ENCODE data around the gene CRABP2. TPM values are rescaled to one million over a fixed set of nuclear protein-coding genes. Genes with fewer than 3 reads are reported as not detected.

CRABP2 gene
- total RNA-seq, 4 donors from 2014 or later: 67.9 to 103 (median 96.1) TPM

GRCh38 chr1:156692925-156693847 lies 12.2 kb downstream of the CRABP2 start:
- no peak for TF ChIP-seq POLR2A (IDR thresholded peaks at IDR 0.05)
- no peak for TF ChIP-seq CTCF (IDR thresholded peaks at IDR 0.05)
- WGBS, 2 donors: 47% methylated on average over 15 of the region's 16 CpGs
- no peak overlapping the region for H3K4me3 ChIP-seq (ENCODE audit: low read depth, poor library complexity, severe bottlenecking)
- intact Hi-C loops (cut with DNase I; ENCODE audit: low total_unique reads): loop anchor here (1.0 kb wide), 1 partner anchor 33 kb away; no protein-coding TSS in a partner anchor
- DNase-seq (ENCODE audit: low spot score in 2 of 2): no peak

- intact Hi-C loops (cut with DNase I; ENCODE audit: low total_unique reads): loop anchor here (1.0 kb wide), 1 partner anchor 34 kb away; no protein-coding TSS in a partner anchor
- H3K4me3 ChIP-seq (ENCODE audit: low read depth, poor library complexity, severe bottlenecking): no peak overlapping the region
- no peak for DNase-seq (ENCODE audit: low spot score in 2 of 2)
- 8 to 11% methylated on average over 12 to 13 of the region's 13 CpGs for WGBS, 2 donors
- TF ChIP-seq POLR2A (IDR thresholded peaks at IDR 0.05) (no peak), CTCF (IDR thresholded peaks at IDR 0.05) (no peak)
Measured at GRCh38 chr1:156692441-156692924, 12.9 kb downstream of the CRABP2 start.

- H3K4me3 ChIP-seq (ENCODE audit: low read depth, poor library complexity, severe bottlenecking): no peak overlapping the region
- intact Hi-C loops (cut with DNase I; ENCODE audit: low total_unique reads): loop anchor here (1.0 kb wide), 1 partner anchor 34 kb away; no protein-coding TSS in a partner anchor
- no peak for DNase-seq (ENCODE audit: low spot score in 2 of 2)
Measured at GRCh38 chr1:156691665-156692440, 13.5 kb downstream of the CRABP2 start.

GRCh38 chr1:156691191-156691590 lies 14.2 kb downstream of the CRABP2 start:
- intact Hi-C loops (cut with DNase I; ENCODE audit: low total_unique reads): no loop called here
- 77 to 85% methylated on average over 8 to 10 of the region's 10 CpGs for WGBS, 2 donors
- DNase-seq (ENCODE audit: low spot score in 2 of 2): no peak

More at GRCh38 chr1:156691665-156692440, 13.5 kb downstream of the CRABP2 start:
- TF ChIP-seq POLR2A (IDR thresholded peaks at IDR 0.05) (no peak), CTCF (IDR thresholded peaks at IDR 0.05) (no peak)
- 18 to 19% methylated on average over 19 to 20 of the region's 20 CpGs for WGBS, 2 donors

More at GRCh38 chr1:156691191-156691590, 14.2 kb downstream of the CRABP2 start:
- TF ChIP-seq CTCF (IDR thresholded peaks at IDR 0.05) (no peak), POLR2A (IDR thresholded peaks at IDR 0.05) (no peak)
- no peak overlapping the region for H3K4me3 ChIP-seq (ENCODE audit: low read depth, poor library complexity, severe bottlenecking)
